ENCODE measurements around the gene RAPGEF1.

The RAPGEF1 gene

DNA sequence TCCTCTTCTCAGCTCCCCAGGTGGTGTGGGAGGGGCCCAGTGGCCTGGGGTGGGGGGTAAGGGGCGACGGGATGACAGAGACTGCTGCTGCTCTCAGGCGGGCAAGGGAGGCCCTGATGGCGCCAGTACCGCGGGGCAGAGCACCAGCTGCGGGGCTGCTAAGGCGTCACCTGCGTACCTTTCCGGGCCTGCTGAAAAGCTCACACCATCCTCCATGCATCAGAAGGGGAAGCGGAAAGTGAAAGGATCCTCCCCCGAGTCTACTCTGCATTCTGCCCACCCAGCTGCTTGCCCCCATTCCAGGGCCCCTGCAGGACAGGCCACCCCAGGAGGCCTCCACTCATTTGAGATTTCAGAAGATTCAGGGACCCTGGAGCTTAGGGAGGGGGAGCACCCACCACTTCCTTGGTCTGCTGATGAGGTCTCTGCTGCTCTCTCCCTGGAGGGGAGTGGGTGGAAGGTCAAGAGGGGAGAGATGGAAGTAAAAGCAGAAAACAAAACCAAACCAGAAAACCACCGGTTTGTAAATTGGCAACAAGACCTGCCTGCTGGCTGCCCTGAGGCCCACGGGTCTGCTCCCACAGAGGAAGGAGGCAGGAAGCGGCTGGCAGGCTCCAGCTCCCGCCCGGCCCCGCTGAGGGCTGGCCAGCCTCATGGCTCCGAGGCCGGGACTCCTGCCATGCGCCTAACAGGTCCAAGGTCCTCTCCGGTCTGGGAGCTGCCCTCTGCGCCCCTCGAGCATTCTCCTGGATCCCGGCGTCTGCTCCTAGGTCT, 161.0 kb downstream of the RAPGEF1 start:
- no peak for TF ChIP-seq CTCF (IDR thresholded peaks at IDR 0.05; ENCODE audit: low read depth, low read length)
- no peak overlapping the region for H3K4me3 ChIP-seq (ENCODE audit: low read depth, low read length)

DNA sequence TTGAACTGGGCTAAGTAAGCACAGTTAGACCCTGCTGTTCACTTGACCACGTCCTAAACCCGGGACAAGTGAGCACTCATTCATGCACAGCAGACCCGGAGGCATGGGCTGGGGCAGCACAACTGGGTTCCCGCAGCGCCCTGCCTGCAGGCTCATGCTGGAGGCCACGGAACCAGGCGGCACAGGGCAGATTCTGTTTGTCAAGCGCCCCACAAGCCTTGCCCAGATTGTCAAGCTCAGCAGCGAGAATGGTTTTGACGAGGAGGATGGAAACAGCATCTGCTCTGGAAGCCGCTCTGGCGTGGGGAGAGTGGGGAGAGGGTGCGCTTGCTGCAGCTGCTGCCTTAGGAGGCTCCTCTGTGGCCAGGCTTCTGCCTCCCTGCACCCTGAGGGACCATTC, 161.9 kb downstream of the RAPGEF1 start:
- TF ChIP-seq CTCF (IDR thresholded peaks at IDR 0.05; ENCODE audit: low read depth, low read length) = no peak
- H3K4me3 ChIP-seq (ENCODE audit: low read depth, low read length) = no peak overlapping the region

DNA sequence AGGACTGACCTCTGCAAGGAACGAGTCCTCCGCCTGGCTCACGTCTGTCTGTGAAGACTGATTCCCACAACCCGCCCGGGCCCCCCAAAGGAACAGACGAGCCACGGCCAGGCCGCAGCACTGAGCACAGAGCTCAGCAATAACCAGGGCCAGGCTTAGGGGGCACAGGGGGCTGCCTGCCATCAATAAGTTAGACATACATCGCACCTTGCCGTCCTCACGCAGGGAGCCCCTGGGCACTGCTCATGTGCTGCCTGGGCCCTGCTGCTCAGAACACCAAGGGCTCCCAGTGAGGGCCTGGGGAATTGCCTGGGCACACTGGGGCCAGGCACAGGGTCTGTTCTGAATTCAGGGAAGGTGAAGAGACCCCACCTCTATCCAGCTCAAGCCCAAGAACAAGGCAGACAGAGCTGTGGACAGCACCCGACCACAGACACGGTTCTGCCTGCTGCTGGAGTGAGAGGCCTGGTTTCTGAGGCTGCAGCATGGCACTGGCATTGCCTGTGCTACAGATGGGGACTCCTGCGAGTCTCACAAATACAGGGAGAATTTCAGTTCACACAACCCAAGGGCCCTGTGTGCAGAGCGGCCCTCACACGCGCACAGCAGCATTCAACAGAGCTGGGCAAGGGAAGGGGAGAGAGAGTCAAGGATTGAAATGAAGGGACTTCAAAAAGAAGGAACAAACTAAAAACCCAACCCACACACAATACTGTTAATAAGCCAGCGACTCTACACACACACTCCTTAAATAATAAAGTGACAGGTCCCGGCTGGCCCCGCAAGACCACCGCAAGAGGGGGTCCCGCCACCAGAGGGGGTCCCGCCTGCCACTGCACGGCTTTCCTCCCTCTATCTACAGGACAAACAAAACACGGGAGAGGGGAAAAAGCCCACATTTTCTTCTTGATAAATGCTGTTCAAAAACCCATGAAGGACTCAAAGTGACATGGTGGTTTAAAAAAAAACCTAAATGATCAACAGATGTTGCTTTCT, 162.6 kb downstream of the RAPGEF1 start:
- H3K4me3 ChIP-seq (ENCODE audit: low read depth, low read length) = no peak overlapping the region
- TF ChIP-seq CTCF (IDR thresholded peaks at IDR 0.05; ENCODE audit: low read depth, low read length) = no peak

- H3K4me3 ChIP-seq (ENCODE audit: low read depth, low read length) = no peak overlapping the region
- TF ChIP-seq CTCF (IDR thresholded peaks at IDR 0.05; ENCODE audit: low read depth, low read length) = no peak
These were observed 163.7 kb downstream of the RAPGEF1 start for GRCh38 chr9:131575946-131576853.

DNA sequence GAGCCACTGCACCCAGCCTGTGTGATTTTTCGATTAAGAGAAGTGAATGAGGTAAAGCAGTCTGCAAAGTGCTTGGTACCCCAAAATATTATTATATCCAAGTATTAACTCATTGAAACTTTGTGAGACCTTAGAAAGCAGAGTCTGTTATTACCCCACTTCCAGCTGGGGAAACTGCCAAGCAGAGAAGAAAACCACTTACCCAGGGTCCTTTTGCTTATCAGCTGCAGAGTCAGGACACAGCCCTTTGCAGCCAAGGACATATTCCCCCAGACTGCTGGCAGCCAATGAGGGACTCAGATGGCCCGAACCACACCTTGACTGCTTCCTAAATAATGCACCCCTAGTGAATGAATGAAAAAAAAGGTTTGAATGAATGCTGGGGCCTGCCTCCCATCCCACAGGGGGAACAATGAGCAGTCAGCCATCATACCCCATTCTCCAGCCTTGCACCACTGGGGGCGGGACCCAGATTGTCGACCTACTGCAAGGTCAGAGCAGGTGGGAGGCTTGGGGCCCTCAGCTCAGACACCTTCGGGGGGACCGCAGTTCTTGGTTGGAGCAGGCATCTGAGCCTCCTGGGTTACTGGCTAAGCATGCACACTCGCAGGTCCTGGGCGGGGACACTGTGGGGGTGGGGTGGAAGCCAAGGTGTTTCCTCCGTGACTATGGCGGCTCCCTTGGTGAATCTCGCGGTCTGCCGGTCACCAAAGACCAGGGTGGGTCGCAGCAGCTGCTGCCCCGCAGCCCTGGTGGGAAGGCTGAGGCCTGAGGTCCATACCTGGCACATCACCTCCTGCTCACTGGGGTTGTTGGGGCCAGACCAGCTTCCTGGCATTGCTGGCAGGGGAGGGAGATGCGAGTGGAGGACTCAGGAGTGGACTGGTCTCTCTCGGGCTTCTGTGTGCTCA, 164.9 kb downstream of the RAPGEF1 start:
- TF ChIP-seq CTCF (IDR thresholded peaks at IDR 0.05; ENCODE audit: low read depth, low read length) = no peak
- no peak overlapping the region for H3K4me3 ChIP-seq (ENCODE audit: low read depth, low read length)

DNA sequence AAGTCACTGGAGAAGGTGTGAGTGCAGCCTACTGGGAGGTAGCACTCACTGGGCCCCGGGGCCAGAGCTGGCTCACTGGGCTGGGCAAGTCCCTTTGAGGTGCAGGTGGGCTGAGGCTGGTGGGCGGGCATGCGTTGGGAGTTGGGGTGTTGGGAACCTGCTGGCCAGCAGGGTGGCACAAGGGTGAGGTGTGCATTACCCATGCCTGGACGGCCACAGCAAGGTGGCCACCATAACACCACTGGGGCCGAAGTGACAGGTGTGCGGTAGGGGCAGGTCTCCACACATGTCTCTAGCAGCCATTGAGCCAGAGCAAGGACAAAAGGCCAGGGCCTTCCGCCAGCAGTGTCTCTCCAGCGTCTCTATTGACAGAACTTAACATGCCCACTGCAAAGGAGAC, 172.0 kb downstream of the RAPGEF1 start:
- TF ChIP-seq CTCF (IDR thresholded peaks at IDR 0.05; ENCODE audit: low read depth, low read length) = no peak
- H3K4me3 ChIP-seq (ENCODE audit: low read depth, low read length) = no peak overlapping the region
